Pancreas (tissue), 10 donors: ENCODE data around the gene PROSER2. TPM values are rescaled to one million over a fixed set of nuclear protein-coding genes. Genes with fewer than 3 reads are reported as not detected.

Experiments used
- ATAC-seq, 4 donors: fragments of 200-7000 bp; cut with Tn5 transposase; one replicate each; pipeline versions ENCODE4 v1.8.0 to v1.9.1; 2020; ENCODE audit warnings: mild to moderate bottlenecking in 4 of 4, moderate library complexity in 4 of 4
- DNase-seq, 6 donors: peaks; one replicate each; pipeline ENCODE4 v3.0.0-alpha.2; 2020
- FAIRE-seq: peaks from 2 replicates; lab custom pipeline; 2012; peaks lifted over from hg19 to GRCh38; lab: Jason Lieb, UNC
- H3K27ac ChIP-seq, 4 donors: fragments of 200-600 bp; sonication (generic); 1 replicate in 3 of 4; 2 replicates in 1 of 4; pipeline versions ENCODE4 v1.5.0 to v1.8.0; 2020
- H3K27me3 ChIP-seq, 4 donors: fragments of 200-600 bp; one replicate each; pipeline ENCODE4 v1.8.0; 2021
- H3K36me3 ChIP-seq, 3 donors: fragments of 200-600 bp; sonication (generic) in 1 of 3; one replicate each; pipeline versions ENCODE4 v1.5.0 to v1.8.0; 2020 to 2021
- H3K4me1 ChIP-seq, 3 donors: fragments of 200-600 bp; one replicate each; pipeline ENCODE4 v1.8.0; 2021
- H3K4me3 ChIP-seq, 4 donors: fragments of 200-600 bp; sonication (generic) in 2 of 4; one replicate each; pipeline versions ENCODE4 v1.5.0 to v1.8.0; 2020 to 2021
- H3K9me3 ChIP-seq, 4 donors: fragments of 200-600 bp; one replicate each; pipeline ENCODE4 v1.8.0; 2021
- CTCF ChIP-seq, 4 donors: fragments of 200-600 bp; sonication (generic) in 3 of 4; IDR thresholded peaks; one replicate each; pipeline versions ENCODE4 v1.5.0 to v1.8.0; 2021; ENCODE audit warnings: antibody characterized with exemption in 4 of 4
- WGBS, 2 donors: extraction: QIAGEN DNeasy Blood & Tissue Kit; methylation state at CpG; one replicate each; pipeline ENCODE4 v1.1.7; 2013; 5-methylcytosine and 5-hydroxymethylcytosine counted together
- intact Hi-C, 3 donors: fragments of 100-400 bp; cut with DNase I; formaldehyde crosslinking; loops; one replicate each; pipeline versions ENCODE4 v1.11.1 to v1.14.2; 2022
- polyA plus RNA-seq, 2 donors: library from polyadenylated mRNA; stranded (reverse); fragments of 200-250 nt; gene quantifications; one replicate each; pipeline ENCODE4 v1.2.3, GENCODE V29; 2013
- total RNA-seq, 6 donors: library from RNA; stranded (reverse); fragmentation: NEBNext Ultra II Directional in 4 of 6; extraction: Animal tissue kit (Norgen Biotek cat#: 25700) in 4 of 6; gene quantifications; one replicate each; pipeline versions ENCODE4 v1.2.1 to v1.2.4, GENCODE V29; 2021 to 2023
- donor health status: healthy with polysubstance abuse.
- donor health status: DM: no; HTN: no; CAD: no; lungs with moderate emphysema.
- donor health status: DM: no; HTN: no; CAD: no.
- donor health status: control.
- donor health status: control.
- donor health status: Bipolar disorder and iron deficiency.
- donor health status: DM: yes; HTN: yes; CAD: no.
- donor health status: DM: no; HTN: no; CAD: no.
- donor health status: DM: no; HTN: no; CAD: no.
- donor health status: DM: yes; HTN: yes; CAD: no.

Gene PROSER2
- total and polyA plus RNA-seq, 8 donors, result 5.7 to 21.2 (median 11.0) TPM

- intact Hi-C loops, result no loop called here
- WGBS, 2 donors, result 80% methylated on average over 18 of the region's 18 CpGs
- no peak for ATAC-seq
- no peak for DNase-seq
- no peak for TF ChIP-seq CTCF (IDR thresholded peaks at IDR 0.05)
- no peaks in the 10 kb centered on the region for H3K27me3 ChIP-seq
- no peaks in the 10 kb centered on the region for H3K9me3 ChIP-seq
- H3K27ac ChIP-seq, result no peak overlapping the region
- no peaks in the 10 kb centered on the region for H3K36me3 ChIP-seq
- H3K4me3 ChIP-seq, result no peak overlapping the region
- FAIRE-seq, result no peak
- no peaks in the 10 kb centered on the region for H3K4me1 ChIP-seq
Measured at GRCh38 chr10:11907914-11908313, 84.8 kb downstream of the PROSER2 start.

DNA sequence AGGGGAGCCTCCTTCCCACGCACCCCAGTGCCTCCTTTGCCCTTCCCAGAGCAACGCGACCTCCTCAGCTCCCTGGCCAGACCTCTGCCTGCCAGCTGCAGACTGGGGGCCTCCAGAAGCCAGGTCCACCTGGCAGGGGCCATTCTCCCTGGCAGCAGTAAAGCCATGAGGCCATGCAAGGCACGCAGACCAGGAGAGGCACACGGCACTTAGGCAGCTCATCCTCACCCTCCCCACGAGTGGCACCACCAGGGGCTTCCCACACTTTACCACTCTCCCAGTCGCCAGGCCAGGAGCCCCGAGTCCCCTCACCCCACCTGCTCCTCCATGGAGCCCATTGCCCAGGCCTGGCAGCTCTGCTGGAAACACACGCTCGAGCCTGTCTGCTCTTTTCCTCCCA lies 85.4 kb downstream of the PROSER2 start:
- Histone ChIP-seq H3K27me3 (no peaks in the 10 kb centered on the region), H3K9me3 (no peaks in the 10 kb centered on the region), H3K36me3 (no peaks in the 10 kb centered on the region), H3K4me3 (no peak overlapping the region), H3K4me1 (no peaks in the 10 kb centered on the region), H3K27ac (no peak overlapping the region)
- intact Hi-C loops, result no loop called here
- 81 to 84% methylated on average over 10 of the region's 10 CpGs for WGBS, 2 donors
- FAIRE-seq, result no peak
- no peak for TF ChIP-seq CTCF (IDR thresholded peaks at IDR 0.05)
- ATAC-seq, result no peak
- DNase-seq, result no peak

GRCh38 chr10:11908991-11909390 lies 85.8 kb downstream of the PROSER2 start:
- 95% methylated on average over 11 of the region's 11 CpGs for WGBS, 2 donors
- FAIRE-seq (no peak), ATAC-seq (no peak), DNase-seq (no peak)
- Histone ChIP-seq H3K27ac (no peak overlapping the region), H3K27me3 (no peaks in the 10 kb centered on the region), H3K4me3 (no peak overlapping the region), H3K4me1 (no peaks in the 10 kb centered on the region), H3K36me3 (no peaks in the 10 kb centered on the region), H3K9me3 (no peaks in the 10 kb centered on the region)
- TF ChIP-seq CTCF (IDR thresholded peaks at IDR 0.05), result no peak
- intact Hi-C loops, result no loop called here

DNA sequence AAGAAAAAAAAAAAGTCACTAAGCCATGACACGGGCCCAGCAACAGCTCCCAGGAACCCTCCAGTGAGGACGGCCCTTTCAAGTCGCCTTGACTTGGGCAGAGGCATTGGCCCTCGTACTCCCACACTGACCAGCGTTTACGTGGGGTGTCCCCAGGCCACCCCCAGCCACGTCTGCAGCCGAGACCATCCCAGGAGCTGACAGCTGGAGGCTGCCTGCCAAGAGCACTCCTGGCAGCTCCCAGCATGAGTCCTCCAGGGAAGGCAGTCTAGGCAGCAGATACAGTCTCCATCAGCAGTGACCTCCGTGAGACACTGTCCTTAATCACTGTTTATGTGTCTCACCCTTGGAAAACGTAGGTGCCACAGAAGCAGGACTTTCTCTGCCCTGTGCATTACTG lies 86.5 kb downstream of the PROSER2 start:
- Histone ChIP-seq H3K4me3 (no peak overlapping the region), H3K27ac (no peak overlapping the region), H3K4me1 (no peaks in the 10 kb centered on the region), H3K27me3 (no peaks in the 10 kb centered on the region), H3K9me3 (no peaks in the 10 kb centered on the region), H3K36me3 (no peaks in the 10 kb centered on the region)
- ATAC-seq (no peak), DNase-seq (no peak), FAIRE-seq (no peak)
- intact Hi-C loops, result no loop called here
- WGBS, 2 donors, result 62 to 63% methylated on average over 10 of the region's 10 CpGs
- no peak for TF ChIP-seq CTCF (IDR thresholded peaks at IDR 0.05)

DNA sequence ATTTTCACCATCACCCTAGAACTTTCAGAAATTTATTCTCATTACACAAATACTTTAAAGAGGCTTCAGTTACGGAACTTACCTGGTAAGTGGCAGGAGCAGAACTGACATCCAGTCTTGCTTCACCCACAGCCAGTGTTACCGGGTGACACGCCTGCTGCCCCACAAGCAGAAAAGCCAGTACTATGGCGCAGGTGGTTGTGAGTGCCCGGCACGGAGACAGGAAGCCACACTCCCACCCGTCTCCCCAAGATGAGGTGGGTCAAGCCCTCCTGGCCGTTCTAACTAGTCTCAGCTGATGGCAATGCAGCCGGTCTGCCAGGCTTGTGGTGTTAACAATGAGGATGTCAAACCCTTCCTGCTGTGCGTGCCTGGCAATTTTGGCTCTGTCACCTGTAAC lies 86.9 kb downstream of the PROSER2 start:
- WGBS, 2 donors, result 87 to 89% methylated on average over 10 of the region's 10 CpGs
- DNase-seq (no peak), FAIRE-seq (no peak), ATAC-seq (no peak)
- no peak overlapping the region for H3K4me3 ChIP-seq
- intact Hi-C loops, result no loop called here
- no peaks in the 10 kb centered on the region for H3K36me3 ChIP-seq
- TF ChIP-seq CTCF (IDR thresholded peaks at IDR 0.05), result no peak
- no peaks in the 10 kb centered on the region for H3K27me3 ChIP-seq
- no peaks in the 10 kb centered on the region for H3K9me3 ChIP-seq
- no peaks in the 10 kb centered on the region for H3K4me1 ChIP-seq
- H3K27ac ChIP-seq, result no peak overlapping the region
